NCI-H1930 (cell line): ENCODE data around the gene PTPRG.

Experiments
- DNase-seq, 2 experiments: peaks; one replicate each; lab custom pipeline; 2025; lab: John Stamatoyannopoulos, UW

The PTPRG gene

GRCh38 chr3:61928039-61928438 is 366.7 kb downstream of the PTPRG start:
- DNase-seq: no peak

- DNase-seq: no peak
Measured at GRCh38 chr3:61928776-61929314, 367.5 kb downstream of the PTPRG start.

GRCh38 chr3:61929617-61930016 is 368.2 kb downstream of the PTPRG start:
- DNase-seq: no peak

GRCh38 chr3:61932499-61932898 is 371.1 kb downstream of the PTPRG start:
- DNase-seq: no peak

GRCh38 chr3:61933798-61934504 is 372.6 kb downstream of the PTPRG start:
- no peak for DNase-seq

GRCh38 chr3:61934505-61934871 is 373.1 kb downstream of the PTPRG start:
- DNase-seq: no peak

GRCh38 chr3:61935814-61936213 is 374.4 kb downstream of the PTPRG start:
- no peak for DNase-seq

- no peak for DNase-seq
Measured at GRCh38 chr3:61936344-61936937, 375.1 kb downstream of the PTPRG start.

- DNase-seq: no peak
Measured at GRCh38 chr3:61937477-61937876, 376.1 kb downstream of the PTPRG start.

GRCh38 chr3:61938878-61939549 is 377.6 kb downstream of the PTPRG start:
- no peak for DNase-seq

- no peak for DNase-seq
Measured at GRCh38 chr3:61940236-61940635, 378.9 kb downstream of the PTPRG start.

- DNase-seq: no peak
Measured at GRCh38 chr3:61943975-61944374, 382.6 kb downstream of the PTPRG start.

- no peak for DNase-seq
Measured at GRCh38 chr3:61944726-61945125, 383.4 kb downstream of the PTPRG start.

GRCh38 chr3:61945657-61946056 is 384.3 kb downstream of the PTPRG start:
- DNase-seq: no peak

GRCh38 chr3:61946570-61947324 is 385.4 kb downstream of the PTPRG start:
- no peak for DNase-seq

GRCh38 chr3:61947456-61947855 is 386.1 kb downstream of the PTPRG start:
- no peak for DNase-seq

GRCh38 chr3:61948699-61949305 is 387.4 kb downstream of the PTPRG start:
- no peak for DNase-seq

GRCh38 chr3:61954097-61954540 is 392.7 kb downstream of the PTPRG start:
- DNase-seq: no peak

- DNase-seq: no peak
Measured at GRCh38 chr3:61955483-61955882, 394.1 kb downstream of the PTPRG start.

- DNase-seq: no peak
Measured at GRCh38 chr3:61956236-61956635, 394.9 kb downstream of the PTPRG start.

- no peak for DNase-seq
Measured at GRCh38 chr3:61957259-61957658, 395.9 kb downstream of the PTPRG start.

GRCh38 chr3:61960976-61961375 is 399.6 kb downstream of the PTPRG start:
- DNase-seq: no peak
